Tibial nerve (tissue), 4 donors: ENCODE data around the gene AKNA. TPM values are rescaled to one million over a fixed set of nuclear protein-coding genes. Genes with fewer than 3 reads are reported as not detected.

Experiments
- DNase-seq, 2 donors: peaks; one replicate each; pipeline ENCODE4 v3.0.0-alpha.2; 2019; ENCODE audit warnings: low spot score in 2 of 2
- H3K27ac ChIP-seq, 4 donors: fragments of 200-600 bp; sonication (generic) in 3 of 4; one replicate each; pipeline ENCODE4 v1.5.1; 2017 to 2019; ENCODE audit warnings: mild to moderate bottlenecking in 1 of 4
- H3K27me3 ChIP-seq, 2 donors: fragments of 200-600 bp; sonication (generic) in 1 of 2; one replicate each; pipeline versions ENCODE4 v1.5.1 to v1.6.0; 2017 to 2019
- H3K36me3 ChIP-seq, 3 donors: fragments of 200-600 bp; sonication (generic); one replicate each; pipeline ENCODE4 v1.5.1; 2018 to 2019
- H3K4me1 ChIP-seq, 4 donors: fragments of 200-600 bp; sonication (generic) in 3 of 4; one replicate each; pipeline ENCODE4 v1.5.1; 2017 to 2019
- H3K4me3 ChIP-seq, 4 donors: fragments of 200-600 bp; sonication (generic) in 3 of 4; one replicate each; pipeline ENCODE4 v1.5.1; 2017 to 2019; ENCODE audit warnings: mild to moderate bottlenecking in 1 of 4, moderate library complexity in 1 of 4
- H3K9me3 ChIP-seq, 4 donors: fragments of 200-600 bp; sonication (generic) in 3 of 4; one replicate each; pipeline ENCODE4 v1.5.1; 2017 to 2019
- CTCF ChIP-seq, 5 experiments: fragments of 200-600 bp in 3 of 5; fragments of 450-650 bp in 2 of 5; sonication (generic) in 3 of 5; IDR thresholded peaks; one replicate each; pipeline ENCODE4 v1.5.1; 2016 to 2019; ENCODE audit warnings: antibody characterized with exemption in 5 of 5, mild to moderate bottlenecking in 3 of 5, moderate library complexity in 2 of 5
- EP300 ChIP-seq, 2 donors: sonication (generic); formaldehyde crosslinking; IDR thresholded peaks; one replicate each; pipeline ENCODE4 v1.6.1; 2017; ENCODE audit warnings: antibody characterized with exemption in 2 of 2, mild to moderate bottlenecking in 1 of 2
- POLR2A ChIP-seq, 2 donors: fragments of 450-650 bp; IDR thresholded peaks; one replicate each; pipeline ENCODE4 v1.6.1; 2017; ENCODE audit warnings: antibody characterized with exemption in 2 of 2, mild to moderate bottlenecking in 2 of 2, moderate library complexity in 2 of 2
- WGBS, 2 donors: methylation state at CpG; one replicate each; pipeline ENCODE4 v1.1.5; 2018; 5-methylcytosine and 5-hydroxymethylcytosine counted together
- total RNA-seq, 4 donors: library from RNA; depleted of rRNA; stranded (reverse); fragments of >200 nt; gene quantifications; one replicate each; pipeline ENCODE4 v1.1.0, GENCODE V29; 2016

Gene AKNA
- total RNA-seq, 4 donors from 2014 or later, result 23.6 to 42.2 (median 36.6) TPM

GRCh38 chr9:114357360-114357759, 30.4 kb downstream of the AKNA start:
- 87 to 88% methylated on average over 6 of the region's 6 CpGs for WGBS, 2 donors
- Histone ChIP-seq H3K27ac (no peak overlapping the region), H3K9me3 (no peaks in the 10 kb centered on the region), H3K4me1 (peaks cover 0 to 2% (median 0%) of the 10 kb centered on the region in 4 donors), H3K4me3 (no peak overlapping the region), H3K27me3 (no peaks in the 10 kb centered on the region), H3K36me3 (peaks cover 0 to 94% (median 47%) of the 10 kb centered on the region in 3 donors)
- no peak for DNase-seq
- TF ChIP-seq EP300 (IDR thresholded peaks at IDR 0.05), result no peak
- no peak for TF ChIP-seq CTCF (IDR thresholded peaks at IDR 0.05)
- TF ChIP-seq POLR2A (IDR thresholded peaks at IDR 0.05), result no peak

- no peak overlapping the region for H3K4me3 ChIP-seq
- 67 to 85% methylated on average over 6 of the region's 6 CpGs for WGBS, 2 donors
- TF ChIP-seq CTCF (IDR thresholded peaks at IDR 0.05), result no peak
- no peak for TF ChIP-seq EP300 (IDR thresholded peaks at IDR 0.05)
- TF ChIP-seq POLR2A (IDR thresholded peaks at IDR 0.05), result no peak
- H3K36me3 ChIP-seq, result peaks cover 0 to 89% (median 42%) of the 10 kb centered on the region in 3 donors
- no peaks in the 10 kb centered on the region for H3K27me3 ChIP-seq
- DNase-seq, result no peak
- H3K27ac ChIP-seq, result no peak overlapping the region
- peaks cover 0 to 5% (median 0%) of the 10 kb centered on the region in 4 donors for H3K4me1 ChIP-seq
- no peaks in the 10 kb centered on the region for H3K9me3 ChIP-seq
Observed at GRCh38 chr9:114356792-114357191, 31.0 kb downstream of the AKNA start.

- Histone ChIP-seq H3K9me3 (no peaks in the 10 kb centered on the region), H3K27ac (no peak overlapping the region), H3K27me3 (no peaks in the 10 kb centered on the region), H3K4me3 (no peak overlapping the region), H3K4me1 (peaks cover 0 to 10% (median 0%) of the 10 kb centered on the region in 4 donors), H3K36me3 (peaks cover 0 to 89% (median 45%) of the 10 kb centered on the region in 3 donors)
- TF ChIP-seq EP300 (IDR thresholded peaks at IDR 0.05), result no peak
- TF ChIP-seq CTCF (IDR thresholded peaks at IDR 0.05), result no peak
- TF ChIP-seq POLR2A (IDR thresholded peaks at IDR 0.05), result no peak
- no peak for DNase-seq
- 85 to 88% methylated on average over 6 of the region's 6 CpGs for WGBS, 2 donors
Observed at GRCh38 chr9:114355821-114356220, 32.0 kb downstream of the AKNA start.

GRCh38 chr9:114351932-114352331, 35.9 kb downstream of the AKNA start:
- H3K9me3 ChIP-seq, result no peaks in the 10 kb centered on the region
- peaks cover 0 to 32% (median 8%) of the 10 kb centered on the region in 4 donors for H3K4me1 ChIP-seq
- WGBS, 2 donors, result 75 to 80% methylated on average over 4 of the region's 4 CpGs
- no peak overlapping the region for H3K4me3 ChIP-seq
- H3K36me3 ChIP-seq, result peaks cover 0 to 88% (median 45%) of the 10 kb centered on the region in 3 donors
- peak in 1 of 2 donors; percentile 43 for DNase-seq
- TF ChIP-seq EP300 (IDR thresholded peaks at IDR 0.05) (peak; percentile 69 to 81), CTCF (IDR thresholded peaks at IDR 0.05) (no peak)
- peak overlapping the region in 1 of 4 donors; percentile 36 for H3K27ac ChIP-seq
- no peaks in the 10 kb centered on the region for H3K27me3 ChIP-seq

GRCh38 chr9:114350636-114351401, 37.0 kb downstream of the AKNA start:
- peak overlapping the region in 2 of 4 donors; percentile 12 to 68 for H3K27ac ChIP-seq

More at GRCh38 chr9:114350636-114351401, 37.0 kb downstream of the AKNA start:
- TF ChIP-seq CTCF (IDR thresholded peaks at IDR 0.05) (no peak), EP300 (IDR thresholded peaks at IDR 0.05) (no peak), POLR2A (IDR thresholded peaks at IDR 0.05) (no peak)
- no peak for DNase-seq
- H3K4me1 ChIP-seq, result peaks cover 0 to 32% (median 8%) of the 10 kb centered on the region in 4 donors
- H3K4me3 ChIP-seq, result no peak overlapping the region
- WGBS, 2 donors, result 92 to 93% methylated on average over 16 of the region's 16 CpGs
- no peaks in the 10 kb centered on the region for H3K9me3 ChIP-seq
- H3K36me3 ChIP-seq, result peaks cover 0 to 88% (median 53%) of the 10 kb centered on the region in 3 donors
- H3K27me3 ChIP-seq, result no peaks in the 10 kb centered on the region
